ENCODE measurements around the gene SLC3A2. TPM values are rescaled to one million over a fixed set of nuclear protein-coding genes. Genes with fewer than 3 reads are reported as not detected.
A peak's percentile ranks its signal among the peaks of the same experiment; 100 is the strongest.

The SLC3A2 gene
- total RNA-seq, 3 donors from 2014 or later: 147 to 214 (median 171) TPM

GRCh38 chr11:62923601-62924411 lies 43.1 kb downstream of the SLC3A2 start:
- H3K36me3 ChIP-seq: no peaks in the 10 kb centered on the region
- no peaks in the 10 kb centered on the region for H3K4me1 ChIP-seq
- H3K9me3 ChIP-seq: no peaks in the 10 kb centered on the region
- DNase-seq (ENCODE audit: low spot score in 2 of 2): peak in 1 of 2 donors; percentile 51
- peaks cover 5 to 40% of the 10 kb centered on the region in 2 donors for H3K27me3 ChIP-seq
- no peak overlapping the region for H3K27ac ChIP-seq
- TF ChIP-seq CTCF (IDR thresholded peaks at IDR 0.05) (no peak), POLR2AphosphoS5 (IDR thresholded peaks at IDR 0.05) (no peak), POLR2A (IDR thresholded peaks at IDR 0.05) (no peak)
- peak overlapping the region in 2 of 3 donors; percentile 38 to 58 for H3K4me3 ChIP-seq
- intact Hi-C loops (cut with DNase I; ENCODE audit: low total_unique reads): no loop called here

- H3K4me3 ChIP-seq: peak overlapping the region in 1 of 3 donors; percentile 58
- H3K27ac ChIP-seq: no peak overlapping the region
- no peaks in the 10 kb centered on the region for H3K9me3 ChIP-seq
- H3K27me3 ChIP-seq: peaks cover 5 to 40% of the 10 kb centered on the region in 2 donors
- TF ChIP-seq POLR2AphosphoS5 (IDR thresholded peaks at IDR 0.05): no peak
- TF ChIP-seq CTCF (IDR thresholded peaks at IDR 0.05): no peak
- TF ChIP-seq POLR2A (IDR thresholded peaks at IDR 0.05): no peak
- DNase-seq (ENCODE audit: low spot score in 2 of 2): no peak
- H3K4me1 ChIP-seq: no peaks in the 10 kb centered on the region
- intact Hi-C loops (cut with DNase I; ENCODE audit: low total_unique reads): no loop called here
- no peaks in the 10 kb centered on the region for H3K36me3 ChIP-seq
Measured at GRCh38 chr11:62925308-62925707, 44.6 kb downstream of the SLC3A2 start.

- no peaks in the 10 kb centered on the region for H3K36me3 ChIP-seq
- no peaks in the 10 kb centered on the region for H3K9me3 ChIP-seq
- peaks cover 5 to 40% of the 10 kb centered on the region in 2 donors for H3K27me3 ChIP-seq
- no peaks in the 10 kb centered on the region for H3K4me1 ChIP-seq
- peak in 1 of 2 donors; percentile 45 for DNase-seq (ENCODE audit: low spot score in 2 of 2)
- H3K4me3 ChIP-seq: peak overlapping the region; percentile 26 to 58 (median 31)
- no peak for TF ChIP-seq POLR2A (IDR thresholded peaks at IDR 0.05)
- no peak for TF ChIP-seq POLR2AphosphoS5 (IDR thresholded peaks at IDR 0.05)
- TF ChIP-seq CTCF (IDR thresholded peaks at IDR 0.05): no peak
- intact Hi-C loops (cut with DNase I; ENCODE audit: low total_unique reads): no loop called here
- no peak overlapping the region for H3K27ac ChIP-seq
Measured at GRCh38 chr11:62925745-62926679, 45.3 kb downstream of the SLC3A2 start.

GRCh38 chr11:62926680-62927455 lies 46.2 kb downstream of the SLC3A2 start:
- Histone ChIP-seq H3K36me3 (no peaks in the 10 kb centered on the region), H3K4me1 (no peaks in the 10 kb centered on the region), H3K9me3 (no peaks in the 10 kb centered on the region), H3K4me3 (peak overlapping the region; percentile 26 to 58 (median 31)), H3K27ac (no peak overlapping the region), H3K27me3 (peaks cover 5 to 40% of the 10 kb centered on the region in 2 donors)
- intact Hi-C loops (cut with DNase I; ENCODE audit: low total_unique reads): no loop called here
- TF ChIP-seq POLR2AphosphoS5 (IDR thresholded peaks at IDR 0.05) (no peak), CTCF (IDR thresholded peaks at IDR 0.05) (no peak), POLR2A (IDR thresholded peaks at IDR 0.05) (no peak)
- peak in 1 of 2 donors; percentile 31 for DNase-seq (ENCODE audit: low spot score in 2 of 2)

Measured in breast epithelium (tissue), 4 donors.